ENCODE measurements around the gene SLC9A4.

Gene SLC9A4

DNA sequence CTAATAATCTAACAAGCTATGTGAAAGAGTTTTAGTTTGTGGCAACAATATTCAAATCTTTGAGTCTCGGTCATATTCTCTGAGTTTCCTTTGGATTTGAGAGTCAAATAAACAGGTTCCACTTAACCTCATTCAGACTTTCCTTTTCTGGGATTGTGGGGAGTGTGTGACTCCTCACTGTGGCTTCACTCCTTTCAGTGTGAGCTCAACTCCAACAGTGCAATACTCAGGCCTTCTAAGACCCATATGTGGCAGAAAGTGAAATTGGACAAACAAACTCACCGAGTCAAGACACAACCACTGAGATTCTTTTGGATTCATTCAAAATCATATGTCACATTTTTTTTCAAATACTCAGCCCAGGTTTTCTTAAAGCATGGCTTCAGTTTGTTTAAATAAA lies 25.4 kb downstream of the SLC9A4 start:
- no peak for DNase-seq

DNA sequence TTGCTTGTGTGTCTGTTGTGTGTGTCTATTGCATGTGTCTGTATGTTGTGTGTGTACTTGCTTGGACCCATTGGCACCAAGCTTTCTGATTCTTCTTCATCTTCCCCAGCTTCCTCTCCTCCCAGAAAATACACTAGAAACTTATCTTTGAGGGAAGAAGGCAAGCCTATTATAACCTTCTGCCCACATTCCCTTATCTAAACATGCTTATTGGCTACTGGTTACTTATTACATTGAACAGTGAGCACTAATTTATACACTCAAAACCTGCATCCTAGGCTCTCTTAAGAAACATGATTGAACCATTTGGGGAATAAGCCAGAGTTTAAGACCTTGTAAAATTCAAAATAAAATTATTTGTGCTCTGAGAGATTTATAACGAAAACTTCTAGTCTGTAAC lies 26.5 kb downstream of the SLC9A4 start:
- DNase-seq: no peak

DNA sequence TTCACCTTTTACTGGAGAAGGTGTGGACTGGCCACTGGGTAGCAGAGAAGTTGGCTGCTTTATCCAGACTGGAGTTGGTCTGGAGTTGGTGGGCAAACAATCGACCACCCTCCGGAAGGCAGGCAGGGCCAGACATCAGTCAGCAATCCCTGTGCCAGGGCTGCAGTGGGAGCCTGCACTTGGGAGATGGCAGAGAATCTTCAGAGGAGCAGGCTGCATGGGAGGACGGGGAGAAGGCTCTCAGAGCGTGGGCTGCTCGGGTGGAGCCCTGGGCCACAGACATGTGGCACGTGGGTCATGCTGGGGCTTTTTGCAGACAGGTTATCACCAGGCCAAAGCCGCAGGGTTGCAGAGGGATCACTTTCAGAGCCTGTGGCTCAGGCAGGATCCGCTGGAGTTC lies 29.6 kb downstream of the SLC9A4 start:
- DNase-seq: no peak

DNA sequence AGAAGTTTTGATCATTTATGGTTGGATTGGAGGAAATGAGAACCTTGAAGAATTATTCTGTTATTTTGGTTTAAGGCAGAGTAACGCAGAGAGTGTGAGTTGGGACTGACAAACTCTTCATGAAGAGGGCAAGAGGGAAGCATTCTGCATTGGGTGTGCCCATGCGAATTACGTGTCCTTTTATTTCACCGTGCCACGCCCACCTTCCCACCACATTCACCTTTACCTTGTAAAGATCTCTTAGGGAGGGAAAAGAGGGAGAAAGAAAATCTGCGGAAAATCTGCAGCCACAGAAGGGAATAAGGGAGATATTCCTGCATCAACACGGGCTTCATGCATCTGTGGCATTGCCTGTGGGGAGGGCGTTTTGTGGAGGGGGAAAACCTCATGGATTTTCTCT lies 31.8 kb downstream of the SLC9A4 start:
- no peak for DNase-seq

DNA sequence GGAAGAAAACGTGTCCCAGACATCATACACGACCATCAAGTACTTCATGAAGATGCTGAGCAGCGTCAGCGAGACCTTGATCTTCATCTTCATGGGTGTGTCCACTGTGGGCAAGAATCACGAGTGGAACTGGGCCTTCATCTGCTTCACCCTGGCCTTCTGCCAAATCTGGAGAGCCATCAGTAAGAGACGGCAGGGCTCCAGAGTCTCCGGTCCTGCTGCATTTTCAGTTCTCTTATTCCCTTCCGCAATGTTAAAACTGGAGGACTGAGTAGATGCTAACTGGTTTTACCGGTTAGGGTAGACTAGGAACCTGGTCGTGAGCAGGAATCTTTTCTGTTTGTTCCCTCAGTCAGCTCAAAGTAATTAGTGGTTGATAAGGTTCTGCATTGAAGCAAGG lies 32.3 kb downstream of the SLC9A4 start:
- peak in 2 of 56 donors; percentile 2 for DNase-seq

DNA sequence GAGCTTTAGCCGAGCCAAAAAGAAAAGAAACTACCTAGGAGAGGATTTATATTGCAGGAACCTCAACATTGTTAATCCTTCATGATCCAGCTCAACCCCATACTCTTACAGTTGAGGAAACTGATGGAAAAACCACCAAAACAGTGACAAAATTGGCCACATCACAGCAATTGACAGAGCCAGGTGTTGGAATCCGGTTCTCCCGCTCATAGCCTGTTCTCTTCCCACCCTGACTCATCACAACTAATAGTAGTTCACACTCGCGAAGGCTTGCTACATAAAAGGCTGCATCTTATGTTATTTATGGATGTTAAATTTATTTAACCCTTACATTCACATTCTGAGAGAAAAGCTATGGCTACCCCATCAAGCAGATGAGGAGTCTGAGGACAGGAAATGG lies 33.7 kb downstream of the SLC9A4 start:
- DNase-seq: no peak

DNA sequence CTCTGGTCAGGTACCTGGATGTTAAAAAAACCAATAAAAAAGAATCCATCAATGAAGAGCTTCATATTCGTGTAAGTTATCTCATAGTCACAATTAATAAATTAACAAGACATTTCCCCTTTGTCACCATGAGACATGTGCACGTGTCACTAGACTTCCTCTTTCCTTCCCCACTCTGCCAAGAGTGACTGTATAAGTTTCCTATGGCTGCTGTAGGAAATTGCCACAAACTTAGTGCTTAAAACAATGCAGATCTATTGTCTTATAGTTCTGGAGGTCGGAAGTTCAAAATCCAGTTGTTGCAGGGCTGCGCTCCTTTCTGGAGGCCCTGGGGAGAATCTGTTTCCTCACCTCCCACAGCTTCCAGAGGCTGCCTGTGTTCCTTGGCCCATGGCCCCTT lies 35.8 kb downstream of the SLC9A4 start:
- no peak for DNase-seq

DNA sequence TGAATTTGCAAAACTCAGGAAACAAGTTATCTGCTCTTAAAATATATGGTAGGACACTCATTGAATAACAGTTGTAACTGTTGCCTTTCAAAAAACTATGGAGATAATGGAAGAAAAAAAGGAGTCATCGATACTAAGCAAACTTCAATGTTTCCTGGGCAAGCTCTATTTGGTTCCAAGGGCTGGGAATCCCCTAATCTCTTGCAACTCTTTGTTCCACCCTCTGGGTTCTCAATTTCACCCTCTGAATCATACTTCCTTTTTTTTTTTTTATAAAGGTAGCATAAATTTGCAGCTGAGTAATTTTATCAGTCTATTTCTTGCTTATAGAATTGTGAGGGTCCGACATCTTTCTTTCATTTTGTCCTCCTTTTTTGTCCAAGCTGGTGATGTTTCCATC lies 36.7 kb downstream of the SLC9A4 start:
- DNase-seq: no peak

DNA sequence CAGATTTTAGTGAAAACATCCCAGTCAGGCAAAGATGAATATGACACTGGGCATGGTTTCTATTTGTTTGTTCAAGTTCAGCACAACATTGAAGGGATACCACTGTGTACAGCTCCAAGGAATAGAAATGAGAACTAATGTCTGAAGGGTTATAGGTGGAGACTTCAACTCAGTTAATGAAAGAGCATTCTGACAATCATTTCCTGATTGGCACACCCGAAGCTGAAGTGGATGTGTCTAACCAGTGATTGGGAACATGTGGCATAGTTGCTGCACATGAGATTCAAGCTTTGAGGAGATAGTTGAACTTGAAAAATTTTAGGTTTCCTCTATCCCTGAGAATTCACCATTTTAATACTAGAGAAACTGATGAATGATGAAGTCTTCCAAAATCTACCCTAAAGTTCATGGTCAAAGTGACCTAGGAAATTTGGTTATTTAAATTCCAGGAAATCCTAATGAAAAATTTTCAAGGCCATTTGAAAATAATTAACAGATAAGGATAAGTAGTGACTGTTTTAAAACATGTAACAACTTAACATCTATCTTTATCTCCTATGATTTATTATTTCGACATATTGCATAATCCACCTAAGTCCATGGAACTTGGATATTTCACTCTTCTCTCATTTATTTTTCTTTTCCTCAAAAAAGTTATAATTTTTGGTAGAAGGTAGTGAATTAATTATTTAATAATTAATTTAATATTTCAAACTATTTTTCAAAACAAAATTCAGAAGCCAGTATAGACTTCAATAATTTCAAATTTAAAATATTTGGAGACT lies 38.0 kb downstream of the SLC9A4 start:
- DNase-seq: no peak

DNA sequence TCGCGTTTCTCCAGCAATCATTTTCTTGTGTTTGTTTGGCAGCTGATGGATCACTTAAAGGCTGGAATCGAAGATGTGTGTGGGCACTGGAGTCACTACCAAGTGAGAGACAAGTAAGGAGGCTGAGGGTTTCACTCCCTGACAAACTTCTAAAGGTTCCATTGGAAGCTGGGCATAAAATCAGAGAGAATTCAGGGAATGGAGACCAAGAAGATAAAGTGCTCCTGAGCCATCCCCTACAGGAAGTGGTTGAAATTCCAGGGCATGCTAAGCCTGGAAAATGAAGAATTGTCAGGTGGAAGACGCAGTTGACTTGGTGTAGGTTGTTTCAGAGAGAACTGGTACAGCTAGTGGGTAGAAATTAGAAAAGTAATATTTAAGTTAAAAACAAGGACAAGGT lies 39.1 kb downstream of the SLC9A4 start:
- DNase-seq: no peak

DNA sequence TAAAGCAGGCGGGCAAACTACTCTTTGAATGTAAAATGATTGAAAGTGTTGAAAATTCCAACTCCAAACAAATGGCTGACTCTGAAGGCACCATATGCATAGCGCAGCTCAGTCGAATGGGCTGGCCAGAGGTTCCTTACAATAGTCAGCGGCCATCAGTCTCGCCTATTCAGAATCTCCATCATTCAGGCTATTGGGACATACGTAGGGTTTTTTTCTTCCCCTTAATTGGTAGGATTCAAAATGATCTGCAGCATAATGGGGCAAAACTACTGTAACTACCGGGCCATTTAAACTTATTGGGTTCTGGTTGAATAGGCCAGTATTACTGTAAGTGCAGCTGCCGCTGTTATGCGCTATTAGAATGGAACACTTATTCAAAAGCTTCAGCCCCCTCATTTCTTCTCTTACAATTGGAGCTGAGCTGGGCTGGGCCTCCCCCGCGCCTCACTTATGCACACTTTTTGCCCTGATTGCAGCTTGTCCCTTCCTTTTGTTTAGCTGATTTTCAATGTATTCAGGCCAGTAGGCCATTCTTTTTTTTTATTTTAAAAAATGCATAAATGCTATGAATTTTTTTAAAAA lies 40.4 kb downstream of the SLC9A4 start:
- no peak for DNase-seq

DNA sequence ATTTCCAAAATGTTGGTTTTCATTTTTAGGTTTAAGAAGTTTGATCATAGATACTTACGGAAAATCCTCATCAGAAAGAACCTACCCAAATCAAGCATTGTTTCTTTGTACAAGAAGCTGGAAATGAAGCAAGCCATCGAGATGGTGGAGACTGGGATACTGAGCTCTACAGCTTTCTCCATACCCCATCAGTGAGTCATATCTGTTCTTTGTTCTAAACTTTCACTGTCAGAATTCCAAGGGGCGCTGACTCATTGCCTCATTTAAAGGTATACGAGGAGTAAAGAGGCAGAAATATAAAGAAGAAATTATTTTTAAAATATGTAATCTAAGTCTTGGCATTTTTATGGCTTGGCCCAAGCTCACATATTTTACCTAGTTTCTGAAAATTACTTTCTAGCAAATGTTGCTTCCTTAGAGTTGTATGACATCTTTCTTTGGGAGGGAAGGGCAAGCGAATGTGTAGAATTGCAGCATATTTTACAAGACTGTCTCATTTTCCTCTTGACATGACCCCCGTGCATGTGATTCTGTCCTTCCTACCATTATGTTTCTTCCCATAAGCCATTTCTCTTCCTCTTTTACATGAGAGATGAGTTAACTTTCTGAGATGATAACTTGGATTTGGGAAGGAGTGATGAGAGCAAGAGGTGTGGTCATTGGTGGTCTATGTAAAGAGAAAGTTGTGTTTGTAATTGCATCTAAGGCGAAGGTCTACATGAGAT lies 41.2 kb downstream of the SLC9A4 start:
- DNase-seq: no peak

DNA sequence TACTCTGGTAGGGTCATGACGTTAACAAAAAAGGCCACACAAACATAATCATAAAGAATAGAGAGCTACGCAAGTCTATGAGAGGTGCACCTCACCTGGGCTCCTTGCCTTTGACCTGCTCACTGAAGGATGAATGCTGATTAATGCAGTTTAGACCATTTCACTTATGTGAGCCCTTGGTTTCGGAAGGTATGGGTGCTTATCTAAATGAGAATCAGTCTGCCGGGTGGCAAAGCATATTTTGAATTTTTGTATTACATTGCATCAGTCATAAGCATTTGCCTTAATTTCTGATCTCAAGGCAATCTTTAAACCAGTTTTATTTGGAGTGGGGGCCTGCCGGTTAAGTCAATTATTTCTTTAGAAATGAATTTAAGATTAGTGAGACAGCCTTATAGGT lies 42.8 kb downstream of the SLC9A4 start:
- DNase-seq: no peak

DNA sequence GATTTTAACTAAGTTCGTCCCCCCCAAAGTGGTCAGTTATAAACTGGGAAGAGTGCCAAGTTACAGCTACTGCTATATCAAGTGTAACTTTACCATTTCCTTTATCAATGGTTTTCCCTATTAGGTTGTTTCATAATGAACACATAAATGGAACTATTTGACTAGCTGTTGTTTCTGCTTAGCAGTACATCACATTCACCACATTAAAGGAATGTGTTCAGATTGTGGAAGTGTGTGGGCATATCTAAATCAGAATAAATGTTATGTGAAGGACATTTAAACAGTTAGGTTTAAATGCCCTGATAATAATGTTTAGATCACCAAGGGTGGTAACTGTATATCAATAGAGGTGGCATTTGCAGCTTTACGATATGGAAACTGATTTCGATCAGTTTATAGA lies 45.1 kb downstream of the SLC9A4 start:
- DNase-seq: no peak

DNA sequence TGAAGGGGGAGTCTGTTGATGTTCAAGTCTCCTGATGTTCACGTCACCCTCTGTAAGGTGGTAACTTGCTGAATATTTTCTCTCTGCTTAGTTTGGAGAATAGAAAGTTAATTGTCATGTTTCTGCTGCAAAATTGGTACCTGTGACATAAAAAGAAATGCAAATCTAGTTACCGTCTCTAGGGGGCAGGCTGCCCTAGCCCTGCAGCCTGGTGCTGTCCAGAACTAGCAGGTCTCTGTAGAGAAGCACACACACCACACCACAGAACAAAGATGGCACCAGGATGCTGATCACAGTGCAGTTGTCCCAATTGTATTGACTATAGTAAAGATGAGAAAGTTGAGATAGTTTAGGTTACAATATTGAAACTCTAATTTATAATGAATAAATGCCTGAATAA lies 47.0 kb downstream of the SLC9A4 start:
- DNase-seq: no peak

DNA sequence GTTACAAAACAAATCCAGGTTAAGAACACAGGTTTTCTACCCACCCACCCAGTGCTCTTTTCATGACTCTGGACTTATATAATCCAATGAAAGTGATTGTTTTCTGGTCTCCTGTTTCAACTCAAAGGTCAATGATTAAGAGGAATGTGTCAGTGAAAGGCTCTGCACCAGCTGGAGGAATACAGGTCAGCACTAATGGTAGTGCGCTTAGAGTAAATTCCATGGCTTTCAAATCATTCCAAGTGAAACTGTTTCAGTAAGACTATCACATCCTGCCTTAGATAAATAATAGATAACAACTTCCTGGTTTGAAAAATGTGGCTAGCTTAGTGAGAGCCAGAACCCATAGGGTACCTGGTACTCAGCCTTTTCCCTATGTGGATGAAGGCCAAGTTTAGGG lies 47.8 kb downstream of the SLC9A4 start:
- DNase-seq: no peak

DNA sequence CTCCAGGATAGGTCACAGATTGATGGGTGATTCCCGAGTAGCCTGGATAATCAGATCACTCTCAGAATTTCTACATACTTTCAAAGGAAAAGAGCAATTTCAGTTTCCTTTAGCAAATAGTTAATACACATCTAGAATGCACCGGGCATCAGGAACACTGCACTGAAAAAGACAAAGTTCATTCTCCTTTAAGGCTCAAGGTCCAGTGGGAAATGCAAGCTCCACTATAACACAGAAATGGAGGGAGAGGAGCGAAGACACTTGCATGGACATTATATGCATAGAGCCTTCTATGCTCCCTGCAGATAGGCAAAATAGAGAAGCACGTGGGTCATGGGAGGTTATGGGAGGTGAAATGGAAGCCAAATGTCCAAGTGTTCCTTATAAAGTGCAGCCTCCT lies 49.1 kb downstream of the SLC9A4 start:
- DNase-seq: no peak

DNA sequence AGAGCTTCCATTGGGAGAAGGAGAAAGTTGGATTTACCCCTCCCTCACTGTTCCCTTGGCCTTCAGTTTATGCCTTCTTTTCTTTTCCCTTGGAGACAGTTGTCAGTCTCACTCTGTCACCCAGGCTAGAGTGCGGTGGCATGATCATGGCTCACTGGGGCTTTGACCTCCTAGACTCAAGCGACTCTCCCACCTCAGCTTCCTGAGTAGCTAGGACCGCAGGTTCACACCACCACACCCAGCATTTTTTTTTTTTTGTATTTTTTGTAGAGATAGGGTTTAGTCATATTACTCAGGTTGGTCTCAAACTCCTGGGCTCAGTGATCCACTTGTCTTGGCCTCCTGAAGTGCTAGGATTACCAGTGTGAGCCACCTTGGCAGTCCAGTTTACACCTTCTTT lies 49.9 kb downstream of the SLC9A4 start:
- DNase-seq: no peak

DNA sequence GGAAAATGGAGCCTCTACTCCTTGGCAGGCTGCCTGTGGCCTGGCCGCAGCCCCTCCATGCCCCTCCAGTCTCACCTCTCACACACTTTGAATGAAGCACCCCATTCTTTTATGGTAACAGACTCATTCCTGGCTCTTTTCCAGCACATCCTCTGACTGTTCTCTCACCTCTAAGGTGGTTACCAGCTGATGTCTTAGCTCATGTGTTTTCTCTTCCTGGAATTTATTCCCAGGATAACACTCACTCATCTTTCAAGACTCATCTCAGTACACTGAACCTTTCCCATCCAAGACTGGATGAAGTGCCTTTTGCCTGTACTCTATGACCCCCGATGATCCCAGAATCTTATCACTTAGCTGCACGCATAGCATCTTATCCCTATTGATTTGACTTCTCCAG lies 50.6 kb downstream of the SLC9A4 start:
- no peak for DNase-seq

DNA sequence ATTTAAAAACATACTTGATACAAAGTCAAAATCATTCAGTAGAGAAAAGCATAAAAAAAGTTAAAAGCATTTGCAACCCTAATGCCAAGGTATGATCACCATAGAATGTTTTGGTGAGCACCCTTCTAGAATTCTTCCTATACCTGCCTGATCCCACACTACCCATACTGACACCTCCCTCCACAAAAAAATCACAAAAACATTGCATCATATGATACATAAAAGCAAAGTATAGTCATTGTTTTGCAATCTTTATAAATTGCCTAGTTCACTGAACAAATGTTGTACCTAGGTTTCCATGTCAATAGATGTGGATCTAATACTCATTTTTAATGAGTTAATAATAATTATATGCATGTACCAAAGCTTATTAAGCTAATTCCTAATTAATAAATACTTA lies 54.1 kb downstream of the SLC9A4 start:
- no peak for DNase-seq

DNA sequence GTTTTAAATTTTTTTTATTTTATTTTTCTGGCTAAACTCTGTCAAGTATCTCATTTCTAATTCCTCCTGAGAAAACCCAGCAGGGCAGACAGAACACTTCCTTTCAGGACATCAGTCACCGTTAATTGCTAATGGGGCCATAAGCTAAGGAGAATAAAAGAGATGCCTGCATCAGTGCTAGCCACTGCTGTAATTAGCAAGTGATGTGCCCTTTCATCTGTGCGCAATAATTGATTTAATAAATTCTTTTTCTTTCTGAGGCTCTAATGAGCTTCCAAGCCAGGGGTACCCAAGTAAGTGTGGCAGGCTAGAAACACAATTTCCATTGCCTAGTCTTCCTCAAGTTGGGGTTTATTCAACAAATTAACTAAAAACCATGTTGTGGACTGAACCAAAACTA lies 65.5 kb downstream of the SLC9A4 start:
- DNase-seq: no peak

DNA sequence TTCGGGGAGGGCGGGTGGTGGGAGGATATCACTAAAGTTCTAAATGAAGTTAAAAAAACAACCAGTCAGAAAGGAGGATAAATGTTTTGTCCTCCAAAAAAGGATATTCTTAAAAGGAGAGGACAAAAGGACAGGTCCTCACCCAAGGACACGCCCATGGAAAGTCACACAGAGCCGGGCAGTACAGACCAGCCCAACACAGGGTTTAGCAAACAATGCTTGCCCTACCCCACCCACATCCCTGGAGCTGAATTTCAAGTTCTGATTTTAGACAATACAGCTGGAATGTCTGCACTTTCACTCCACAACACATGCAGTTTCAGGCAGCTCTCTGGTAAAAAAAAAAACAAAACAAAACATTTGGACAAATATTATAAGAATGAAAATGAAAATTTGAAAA lies 67.9 kb downstream of the SLC9A4 start:
- no peak for DNase-seq

DNA sequence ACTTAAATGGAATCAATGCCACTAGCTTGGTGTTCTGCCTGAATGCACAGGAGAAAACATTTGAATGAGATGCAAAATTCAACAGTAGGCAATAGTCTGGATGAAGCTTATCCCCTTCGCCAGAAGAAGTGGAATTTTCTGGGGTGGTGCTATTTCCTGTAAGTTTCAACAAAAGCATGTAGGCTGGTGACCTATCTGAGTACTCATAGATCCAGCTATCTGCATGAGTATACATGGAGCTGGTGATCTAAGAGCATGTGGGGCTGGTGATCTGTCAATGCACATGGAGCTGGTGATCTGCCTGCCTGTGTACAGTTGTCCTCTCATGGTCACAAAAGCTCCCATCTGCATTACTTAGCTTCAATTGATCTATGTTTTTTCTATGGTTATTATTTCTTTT lies 71.2 kb downstream of the SLC9A4 start:
- no peak for DNase-seq

Data from amygdala (tissue), 56 donors.